Gastroesophageal sphincter (tissue), 3 donors: ENCODE results near the gene C9orf78.

Experiments
- POLR2A ChIP-seq, 2 donors: fragments of 450-650 bp; IDR thresholded peaks; one replicate each; pipeline ENCODE4 v1.6.1; 2017; ENCODE audit warnings: antibody characterized with exemption in 2 of 2, mild to moderate bottlenecking in 2 of 2, moderate library complexity in 1 of 2
- TF ChIP-seq, protein P1 (sequence below), 4 experiments: fragments of 200-600 bp in 2 of 4; fragments of 450-650 bp in 2 of 4; sonication (generic) in 1 of 4; IDR thresholded peaks; one replicate each; pipeline ENCODE4 v1.5.1; 2017 to 2019; ENCODE audit warnings: antibody characterized with exemption in 4 of 4, mild to moderate bottlenecking in 2 of 4, moderate library complexity in 2 of 4

DNA sequence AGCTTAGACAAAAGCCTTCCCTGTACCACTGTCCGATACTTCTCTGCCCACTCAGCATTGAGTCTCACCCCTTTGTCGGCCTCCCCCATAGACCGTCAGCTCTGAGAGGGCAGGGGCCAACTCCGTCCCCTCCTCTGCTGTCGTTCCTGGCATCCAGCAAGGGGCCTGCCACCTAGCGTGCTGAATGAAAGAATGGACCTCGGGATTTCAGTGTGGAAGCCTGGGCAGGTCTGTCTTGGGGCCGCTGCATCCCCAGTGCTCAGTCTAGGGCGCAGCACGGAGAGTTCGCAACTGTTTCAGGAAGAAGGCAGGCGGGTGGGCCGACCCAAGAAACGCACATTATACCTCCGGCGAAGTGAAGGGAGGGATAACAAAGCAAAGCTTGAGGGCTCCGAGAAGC, 33.6 kb downstream of the C9orf78 start:
- no peak for TF ChIP-seq POLR2A (IDR thresholded peaks at IDR 0.05)
- TF ChIP-seq, protein P1, sequence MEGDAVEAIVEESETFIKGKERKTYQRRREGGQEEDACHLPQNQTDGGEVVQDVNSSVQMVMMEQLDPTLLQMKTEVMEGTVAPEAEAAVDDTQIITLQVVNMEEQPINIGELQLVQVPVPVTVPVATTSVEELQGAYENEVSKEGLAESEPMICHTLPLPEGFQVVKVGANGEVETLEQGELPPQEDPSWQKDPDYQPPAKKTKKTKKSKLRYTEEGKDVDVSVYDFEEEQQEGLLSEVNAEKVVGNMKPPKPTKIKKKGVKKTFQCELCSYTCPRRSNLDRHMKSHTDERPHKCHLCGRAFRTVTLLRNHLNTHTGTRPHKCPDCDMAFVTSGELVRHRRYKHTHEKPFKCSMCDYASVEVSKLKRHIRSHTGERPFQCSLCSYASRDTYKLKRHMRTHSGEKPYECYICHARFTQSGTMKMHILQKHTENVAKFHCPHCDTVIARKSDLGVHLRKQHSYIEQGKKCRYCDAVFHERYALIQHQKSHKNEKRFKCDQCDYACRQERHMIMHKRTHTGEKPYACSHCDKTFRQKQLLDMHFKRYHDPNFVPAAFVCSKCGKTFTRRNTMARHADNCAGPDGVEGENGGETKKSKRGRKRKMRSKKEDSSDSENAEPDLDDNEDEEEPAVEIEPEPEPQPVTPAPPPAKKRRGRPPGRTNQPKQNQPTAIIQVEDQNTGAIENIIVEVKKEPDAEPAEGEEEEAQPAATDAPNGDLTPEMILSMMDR (IDR thresholded peaks at IDR 0.05): no peak
